Hematopoietic multipotent progenitor cell treated with erythropoietin and hydrocortisone succinate and interleukin-3 and kit ligand, for 4 days (in vitro differentiated cells): Measurements from ENCODE around the gene KIR2DL3.
"Not testable (repeated sequence)": the region's sequence is repeated elsewhere in the genome, so short reads cannot be mapped to it uniquely, and the experiment has no call there.

Experiments used
- DNase-seq: peaks from one replicate; pipeline ENCODE4 v3.0.0-alpha.2; 2015

The KIR2DL3 gene

GRCh38 chr19:54738306-54738705 is at the start of gene KIR2DL3:
Gene KIR2DL3 (plus strand): TSS chr19:54738513. CDS start chr19:54738546, 33 bp downstream.
- not testable (repeated sequence) for DNase-seq

DNA sequence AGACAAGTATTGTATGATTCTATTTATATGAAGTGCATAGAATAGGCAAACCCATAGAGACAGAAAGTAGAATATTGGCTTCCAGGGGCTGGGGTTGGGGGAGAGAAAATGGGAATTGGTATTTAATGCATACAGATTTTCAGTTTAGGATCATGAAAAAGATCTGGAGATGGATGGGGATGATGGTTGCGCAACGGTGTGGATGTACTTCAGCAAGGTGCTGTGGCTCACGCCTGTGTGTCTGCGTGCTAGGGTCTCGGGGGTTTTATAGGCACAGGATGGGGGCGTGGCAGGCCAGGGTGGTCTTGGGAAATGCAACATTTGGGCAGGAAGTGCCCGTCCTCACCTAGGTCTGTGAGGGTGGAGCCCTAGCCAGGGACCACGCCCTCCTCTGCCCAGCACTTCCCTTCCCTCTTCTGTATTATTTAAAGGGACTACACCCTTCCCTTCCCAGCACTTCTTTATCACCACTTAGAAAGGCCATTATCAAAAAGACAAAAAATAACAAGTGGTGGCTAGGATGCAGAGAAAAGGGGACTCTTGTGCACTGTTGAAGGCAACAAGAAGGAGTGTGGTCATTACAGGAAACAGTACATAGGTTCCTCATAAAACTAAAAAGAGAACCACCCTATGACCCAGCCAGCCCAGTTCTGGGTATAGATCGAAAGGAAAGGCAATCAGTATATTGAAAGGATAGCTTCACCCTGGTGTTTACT is 46.6 kb upstream of the KIR2DL3 start:
- peak; percentile 10 for DNase-seq

- DNase-seq = no peak
Observed at GRCh38 chr19:54692298-54692615, 46.1 kb upstream of the KIR2DL3 start.

GRCh38 chr19:54694648-54695047 is 43.7 kb upstream of the KIR2DL3 start:
- no peak for DNase-seq

- peak; percentile 67 for DNase-seq
Observed at GRCh38 chr19:54696117-54696548, 42.2 kb upstream of the KIR2DL3 start.

- no peak for DNase-seq
Observed at GRCh38 chr19:54696766-54697165, 41.5 kb upstream of the KIR2DL3 start.

GRCh38 chr19:54697716-54698115 is 40.6 kb upstream of the KIR2DL3 start:
- DNase-seq = not testable (repeated sequence)

DNA sequence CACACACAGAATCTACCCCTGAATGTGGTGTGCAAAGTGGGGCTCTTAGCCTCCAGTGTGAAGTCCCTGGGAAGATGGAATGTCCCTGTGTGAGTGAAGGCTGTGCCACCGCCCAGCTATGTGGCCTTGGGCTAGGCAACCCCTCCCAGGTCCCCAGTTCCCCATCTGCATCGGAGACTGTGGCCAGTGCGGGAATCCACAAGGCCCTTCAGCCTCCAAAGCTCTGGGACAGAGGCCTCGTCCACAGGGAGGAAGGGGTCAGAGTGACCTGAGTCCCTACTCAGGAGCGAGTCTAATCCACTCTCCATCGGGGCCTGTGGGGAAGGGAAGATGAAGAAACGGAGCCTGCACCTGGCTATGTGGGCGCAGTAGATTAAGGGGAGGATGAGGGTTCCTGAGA is 33.4 kb upstream of the KIR2DL3 start:
- no peak for DNase-seq

- DNase-seq = peak; percentile 27
Observed at GRCh38 chr19:54707962-54708361, 30.4 kb upstream of the KIR2DL3 start.

DNA sequence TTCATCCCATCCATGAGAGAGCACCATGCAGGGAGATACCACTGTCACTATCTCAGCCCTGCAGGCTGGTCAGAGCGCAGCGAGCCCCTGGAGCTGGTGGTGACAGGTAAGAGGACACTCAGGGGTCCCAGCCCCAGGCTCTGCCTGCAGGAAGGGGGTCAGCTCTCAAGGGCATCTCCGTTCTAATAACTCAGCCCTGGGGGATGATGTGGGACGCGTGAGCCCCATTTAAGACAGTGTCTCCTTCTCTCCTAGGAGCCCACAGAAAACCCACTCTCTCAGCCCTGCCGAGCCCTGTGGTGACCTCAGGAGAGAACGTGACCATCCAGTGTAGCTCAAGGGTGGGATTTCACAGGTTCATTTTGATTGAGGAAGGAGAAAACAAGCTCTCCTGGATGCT is 29.5 kb upstream of the KIR2DL3 start:
- no peak for DNase-seq

GRCh38 chr19:54709212-54709948 is 28.9 kb upstream of the KIR2DL3 start:
- no peak for DNase-seq

- not testable (repeated sequence) for DNase-seq
Observed at GRCh38 chr19:54709956-54710355, 28.4 kb upstream of the KIR2DL3 start.

DNA sequence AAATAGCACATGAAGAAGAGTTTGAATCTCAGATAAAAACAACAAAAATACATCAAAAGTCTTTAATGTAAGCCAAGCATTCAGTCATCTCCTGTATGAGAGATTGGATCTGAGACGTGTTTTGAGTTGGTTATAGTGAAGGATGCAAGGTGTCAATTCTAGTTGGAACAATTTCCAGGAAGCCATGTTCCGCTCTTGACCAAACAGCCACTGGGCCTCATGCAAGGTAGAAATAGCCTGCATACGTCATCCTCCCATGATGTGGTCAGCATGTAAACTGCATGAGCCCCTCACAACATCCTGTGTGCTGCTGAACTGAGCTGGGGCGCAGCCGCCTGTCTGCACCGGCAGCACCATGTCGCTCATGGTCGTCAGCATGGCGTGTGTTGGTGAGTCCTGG is 14.2 kb upstream of the KIR2DL3 start, which contains the start of gene KIR3DL3:
Gene KIR3DL3, plus strand, starts transcription at position 301 of the 400 bp plus-strand sequence. Its CDS starts 55 bp downstream, at position 356.
- DNase-seq = no peak

DNA sequence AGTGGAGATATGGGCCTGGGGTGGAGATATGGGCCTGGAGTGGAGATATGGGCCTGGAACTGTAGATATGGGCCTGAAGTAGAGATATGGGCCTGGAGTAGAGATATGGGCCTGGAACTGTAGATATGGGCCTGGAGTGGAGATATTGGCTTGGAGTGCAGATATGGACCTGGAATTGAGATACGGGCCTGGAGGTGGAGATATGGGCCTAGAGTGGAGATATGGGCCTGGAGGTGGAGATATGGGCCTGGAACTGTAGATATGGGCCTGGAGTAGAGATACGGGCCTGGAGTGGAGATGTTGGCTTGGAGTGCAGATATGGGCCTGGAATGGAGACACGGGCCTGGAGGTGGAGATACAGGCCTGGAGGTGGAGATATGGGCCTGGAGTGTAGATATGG is 13.7 kb upstream of the KIR2DL3 start:
- no peak for DNase-seq

- DNase-seq = no peak
Observed at GRCh38 chr19:54725321-54725720, 13.0 kb upstream of the KIR2DL3 start.

- DNase-seq = no peak
Observed at GRCh38 chr19:54727562-54727961, 10.8 kb upstream of the KIR2DL3 start.

GRCh38 chr19:54728167-54728566 is 10.1 kb upstream of the KIR2DL3 start:
- no peak for DNase-seq

- DNase-seq = no peak
Observed at GRCh38 chr19:54729416-54730188, 8.7 kb upstream of the KIR2DL3 start.

DNA sequence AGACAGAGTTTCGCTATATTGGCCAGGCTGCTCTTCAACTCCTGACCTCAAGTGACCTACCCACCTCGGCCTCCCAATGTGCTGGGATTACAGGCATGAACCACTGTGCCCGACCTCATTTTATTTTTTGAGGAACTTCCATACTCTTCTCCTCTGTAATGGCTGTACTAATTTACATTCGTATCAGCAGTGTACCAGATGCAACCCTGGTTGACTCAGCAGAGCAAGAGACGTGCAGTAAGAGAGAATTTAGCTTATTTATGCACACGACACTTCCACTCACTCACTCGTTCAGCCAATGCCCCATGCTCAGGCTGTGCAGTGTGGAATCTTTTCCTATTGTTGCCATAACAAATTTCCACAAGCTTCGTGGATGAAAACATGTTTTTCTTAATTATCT is 7.1 kb upstream of the KIR2DL3 start:
- no peak for DNase-seq

DNA sequence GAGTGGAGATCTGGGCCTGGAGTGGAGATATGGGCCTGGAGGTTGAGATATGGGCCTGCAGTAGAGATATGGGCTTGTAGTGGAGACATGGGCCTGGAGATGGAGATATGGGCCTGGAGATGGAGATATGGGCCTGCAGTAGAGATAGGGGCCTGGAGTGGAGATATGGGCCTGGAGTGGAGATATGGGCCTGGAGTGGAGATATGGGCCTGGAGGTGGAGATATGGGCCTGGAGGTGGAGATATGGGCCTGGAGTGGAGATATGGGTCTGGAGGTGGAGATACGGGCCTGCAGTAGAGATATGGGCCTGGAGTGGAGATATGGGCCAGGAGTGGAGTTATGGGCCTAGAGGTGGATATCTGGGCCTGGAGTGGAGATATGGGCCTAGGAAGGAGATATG is 402 bp downstream of the KIR2DL3 start:
- no peak for DNase-seq

- DNase-seq = peak; percentile 7
Observed at GRCh38 chr19:54739587-54740497, 1.5 kb downstream of the KIR2DL3 start.

DNA sequence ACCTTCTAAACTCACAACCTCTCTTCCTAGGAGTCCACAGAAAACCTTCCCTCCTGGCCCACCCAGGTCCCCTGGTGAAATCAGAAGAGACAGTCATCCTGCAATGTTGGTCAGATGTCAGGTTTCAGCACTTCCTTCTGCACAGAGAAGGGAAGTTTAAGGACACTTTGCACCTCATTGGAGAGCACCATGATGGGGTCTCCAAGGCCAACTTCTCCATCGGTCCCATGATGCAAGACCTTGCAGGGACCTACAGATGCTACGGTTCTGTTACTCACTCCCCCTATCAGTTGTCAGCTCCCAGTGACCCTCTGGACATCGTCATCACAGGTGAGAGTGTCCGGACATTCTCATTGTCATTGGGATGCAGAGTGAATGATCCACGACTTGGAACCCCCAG is 3.6 kb downstream of the KIR2DL3 start:
- not testable (repeated sequence) for DNase-seq
